ENCODE measurements around the gene ZNF91. TPM values are rescaled to one million over a fixed set of nuclear protein-coding genes. Genes with fewer than 3 reads are reported as not detected.

The ZNF91 gene
- total and polyA plus RNA-seq, 2 of the 4 experiments (the other 2 are of a cell fraction): 7.9 to 17.0 TPM

GRCh38 chr19:23420824-23421223 is 25.6 kb upstream of the ZNF91 start:
- in situ Hi-C loops (cut with MboI; ENCODE audit: low sequenced_read_pairs): no loop called here

More at GRCh38 chr19:23420824-23421223, 25.6 kb upstream of the ZNF91 start:
- H2BK15ac ChIP-seq (ENCODE audit: low read depth, low read length): no peak overlapping the region
- WGBS, 2 experiments (ENCODE audit: extremely low coverage in 2 of 2, insufficient read length in 1 of 2): no CpG with 5 or more reads among the region's 5 CpGs
- no peaks in the 10 kb centered on the region for H3K4me1 ChIP-seq (ENCODE audit: control insufficient read depth, insufficient read depth, low read length)
- CTCF ChIA-PET: no interaction called here
- no peak overlapping the region for H2BK20ac ChIP-seq (ENCODE audit: low read depth, low read length)
- no peak overlapping the region for H3K4me3 ChIP-seq (ENCODE audit: insufficient read depth, low read depth, low read length)
- H3K4me2 ChIP-seq (ENCODE audit: low read depth, low read length): no peak overlapping the region
- no peaks in the 10 kb centered on the region for H3K36me3 ChIP-seq (ENCODE audit: control insufficient read depth, insufficient read depth, low read length)
- H4K8ac ChIP-seq (ENCODE audit: low read depth in 2 of 2, low read length in 2 of 2): no peak overlapping the region
- no peak overlapping the region for H3K18ac ChIP-seq (ENCODE audit: low read depth, low read length)
- H3K23ac ChIP-seq (ENCODE audit: low read depth, low read length): no peak overlapping the region
- peaks cover 2% of the 10 kb centered on the region; the same call in 1 of the 2 replicates for H3K9me3 ChIP-seq (ENCODE audit: control insufficient read depth, insufficient read depth, low read length)
- intact Hi-C loops (cut with micrococcal nuclease): no loop called here
- no peak overlapping the region for H3K4ac ChIP-seq (ENCODE audit: low read depth, low read length)
- no peak overlapping the region for H4K5ac ChIP-seq (ENCODE audit: low read depth, low read length)
- POLR2A ChIA-PET (ENCODE audit: unreplicated experiment): no interaction called here
- H2AK5ac ChIP-seq (ENCODE audit: low read depth, low read length): no peak overlapping the region
- H4K91ac ChIP-seq (ENCODE audit: insufficient read depth, low read depth, low read length): no peak overlapping the region
- H2BK120ac ChIP-seq (ENCODE audit: low read depth, low read length): no peak overlapping the region
- no peak overlapping the region for H3K56ac ChIP-seq (ENCODE audit: extremely low read depth, insufficient read depth, low read length)
- BruUV-seq (replicated peaks): no TSS peak
- no peak overlapping the region for H3K14ac ChIP-seq (replicated peaks; ENCODE audit: low read depth, low read length)
- no peak overlapping the region for H3K9ac ChIP-seq (ENCODE audit: low read depth, low read length)
- H3K9me1 ChIP-seq (ENCODE audit: insufficient read depth, low read length): no peaks in the 10 kb centered on the region
- ATAC-seq (ENCODE audit: low read depth) (no peak), DNase-seq (no peak)
- H3K79me1 ChIP-seq (ENCODE audit: low read depth in 1 of 2, low read length in 2 of 2): no peaks in the 10 kb centered on the region
- no peak for TF ChIP-seq USF2 (IDR thresholded peaks at IDR 0.05; ENCODE audit: low read depth, low read length)
- no peak for TF ChIP-seq CTCF (conservative IDR thresholded peaks at IDR 0.05; ENCODE audit: low read depth, low read length)
- TF ChIP-seq MXI1 (IDR thresholded peaks at IDR 0.05; ENCODE audit: borderline replicate concordance, low read depth, low read length): no peak
- TF ChIP-seq CEBPB (IDR thresholded peaks at IDR 0.05; ENCODE audit: low read depth, low read length): no peak
- TF ChIP-seq NFE2L2 (IDR thresholded peaks at IDR 0.05; ENCODE audit: low read depth, low read length): no peak
- no peak for TF ChIP-seq RFX5 (IDR thresholded peaks at IDR 0.05; ENCODE audit: low read depth, low read length)
- no peak for TF ChIP-seq FOS (IDR thresholded peaks at IDR 0.05; ENCODE audit: low read depth, low read length)
- TF ChIP-seq ELK1 (IDR thresholded peaks at IDR 0.05; ENCODE audit: borderline replicate concordance, low read depth, low read length): no peak
- TF ChIP-seq MAZ (IDR thresholded peaks at IDR 0.05; ENCODE audit: borderline replicate concordance, low read depth, low read length): no peak
- no peak overlapping the region for H2BK5ac ChIP-seq (ENCODE audit: low read depth, low read length, poor library complexity, severe bottlenecking)
- no peak overlapping the region for H2AK9ac ChIP-seq (replicated peaks; ENCODE audit: low read depth, low read length, poor library complexity)
- no peaks in the 10 kb centered on the region for H3K27me3 ChIP-seq (ENCODE audit: control insufficient read depth, insufficient read depth, low read length)
- H4K20me1 ChIP-seq (ENCODE audit: insufficient read depth, low read length): no peaks in the 10 kb centered on the region
- H3K27ac ChIP-seq (ENCODE audit: insufficient read depth, low read length): no peak overlapping the region
- H2AFZ ChIP-seq (replicated peaks; ENCODE audit: low read length, poor library complexity): no peak overlapping the region
- dilution Hi-C loops (cut with HindIII; ENCODE audit: low sequenced_read_pairs, unreplicated experiment): no loop called here
